ENCODE results near the gene NOP14.
"Not testable (repeated sequence)": the region's sequence is repeated elsewhere in the genome, so short reads cannot be mapped to it uniquely, and the experiment has no call there.

GRCh38 chr4:2918714-2919113 lies 44.5 kb downstream of the NOP14 start:
- TF ChIP-seq CTCF, POLR2A (IDR thresholded peaks at IDR 0.05): not testable (repeated sequence)

Measured in testis (tissue), 2 donors.